Calu3 (cell line): ENCODE data around the gene MDH1B. TPM values are rescaled to one million over a fixed set of nuclear protein-coding genes. Genes with fewer than 3 reads are reported as not detected.

ENCODE experiments used
- BruUV-seq: library from RNA; stranded (reverse); fragments of 400-500 nt; replicated peaks from 2 replicates; lab custom pipeline; 2021; lab: Mats Ljungman, UMichigan
- CTCF ChIA-PET: fragments of 300-600 bp; sonication (Branson Sonifier 250); formaldehyde crosslinking; loops from one replicate; lab custom pipeline; 2022; ENCODE audit warnings: antibody characterized with exemption; lab: Charles Lee
- DNase-seq: peaks from one replicate; pipeline ENCODE4 v3.0.0; 2022
- H3K27ac Mint-ChIP-seq: one replicate; pipeline ENCODE4 v1.8.0; 2022; ENCODE audit warnings: mixed read lengths; ENCODE audit not compliant: unreplicated experiment
- H3K27me3 Mint-ChIP-seq: one replicate; pipeline ENCODE4 v1.8.0; 2022; ENCODE audit warnings: mixed read lengths; ENCODE audit not compliant: unreplicated experiment
- H3K36me3 Mint-ChIP-seq: one replicate; pipeline ENCODE4 v1.8.0; 2022; ENCODE audit warnings: mild to moderate bottlenecking, moderate library complexity, mixed read lengths; ENCODE audit not compliant: insufficient read depth, unreplicated experiment
- H3K4me1 Mint-ChIP-seq: one replicate; pipeline ENCODE4 v1.8.0; 2022; ENCODE audit warnings: mild to moderate bottlenecking, low read depth, mixed read lengths; ENCODE audit not compliant: unreplicated experiment
- H3K4me3 Mint-ChIP-seq: one replicate; pipeline ENCODE4 v1.8.0; 2022; ENCODE audit warnings: mild to moderate bottlenecking, low read depth, moderate library complexity, mixed read lengths; ENCODE audit not compliant: unreplicated experiment
- H3K9me3 Mint-ChIP-seq: one replicate; pipeline ENCODE4 v1.8.0; 2022; ENCODE audit warnings: low read depth, mixed read lengths; ENCODE audit not compliant: unreplicated experiment
- CTCF ChIP-seq: fragments of 200-600 bp; IDR thresholded peaks from one replicate; pipeline ENCODE4 v1.8.0; 2022; ENCODE audit warnings: antibody characterized with exemption; ENCODE audit not compliant: unreplicated experiment
- intact Hi-C: fragments of 100-400 bp; cut with micrococcal nuclease; formaldehyde crosslinking; loops from one replicate; pipeline ENCODE4 v1.10.0; 2022; ENCODE audit not compliant: unreplicated experiment
- total RNA-seq: library from RNA; stranded (reverse); gene quantifications from 2 replicates; pipeline ENCODE4 v1.2.3, GENCODE V29; 2022

MDH1B gene
- total RNA-seq, 1 experiment from 2014 or later = 0.94 TPM

DNA sequence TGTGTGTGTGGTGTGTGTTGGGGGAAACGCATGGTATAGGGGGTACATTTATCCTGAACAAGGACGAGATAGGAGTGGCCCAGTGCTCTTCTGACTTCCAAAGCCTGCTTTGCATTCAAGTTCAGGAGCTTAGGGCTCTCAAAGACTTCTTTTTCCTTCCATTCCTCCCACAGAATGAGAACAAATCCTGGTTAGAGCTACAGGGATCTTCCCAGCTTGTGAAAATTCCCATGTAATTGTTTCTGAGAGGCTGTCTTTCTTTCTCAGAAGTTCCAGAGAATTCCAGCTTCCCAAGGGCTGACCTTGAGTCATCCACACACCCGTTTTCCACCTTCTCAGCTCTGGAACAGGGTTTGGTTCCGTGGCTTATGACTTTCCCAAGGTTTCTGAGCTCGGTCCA is 39.2 kb upstream of the MDH1B start:
- Mint-ChIP-seq H3K27me3 (no peaks in the 10 kb centered on the region), H3K9me3 (no peaks in the 10 kb centered on the region), H3K36me3 (peaks cover 3% of the 10 kb centered on the region), H3K4me1 (no peaks in the 10 kb centered on the region), H3K4me3 (no peak overlapping the region), H3K27ac (no peak overlapping the region)
- DNase-seq = no peak
- intact Hi-C loops = loop anchor here (5.0 to 10.0 kb wide), 3 partner anchors 178 to 930 kb away; partner anchors contain the start of gene KLF7
- no TSS peak for BruUV-seq
- CTCF ChIA-PET = interaction anchor here (0.5 kb wide), 1 partner anchor 266 kb away, joined by 3 read pairs; no protein-coding TSS in a partner anchor
- no peak for TF ChIP-seq CTCF

DNA sequence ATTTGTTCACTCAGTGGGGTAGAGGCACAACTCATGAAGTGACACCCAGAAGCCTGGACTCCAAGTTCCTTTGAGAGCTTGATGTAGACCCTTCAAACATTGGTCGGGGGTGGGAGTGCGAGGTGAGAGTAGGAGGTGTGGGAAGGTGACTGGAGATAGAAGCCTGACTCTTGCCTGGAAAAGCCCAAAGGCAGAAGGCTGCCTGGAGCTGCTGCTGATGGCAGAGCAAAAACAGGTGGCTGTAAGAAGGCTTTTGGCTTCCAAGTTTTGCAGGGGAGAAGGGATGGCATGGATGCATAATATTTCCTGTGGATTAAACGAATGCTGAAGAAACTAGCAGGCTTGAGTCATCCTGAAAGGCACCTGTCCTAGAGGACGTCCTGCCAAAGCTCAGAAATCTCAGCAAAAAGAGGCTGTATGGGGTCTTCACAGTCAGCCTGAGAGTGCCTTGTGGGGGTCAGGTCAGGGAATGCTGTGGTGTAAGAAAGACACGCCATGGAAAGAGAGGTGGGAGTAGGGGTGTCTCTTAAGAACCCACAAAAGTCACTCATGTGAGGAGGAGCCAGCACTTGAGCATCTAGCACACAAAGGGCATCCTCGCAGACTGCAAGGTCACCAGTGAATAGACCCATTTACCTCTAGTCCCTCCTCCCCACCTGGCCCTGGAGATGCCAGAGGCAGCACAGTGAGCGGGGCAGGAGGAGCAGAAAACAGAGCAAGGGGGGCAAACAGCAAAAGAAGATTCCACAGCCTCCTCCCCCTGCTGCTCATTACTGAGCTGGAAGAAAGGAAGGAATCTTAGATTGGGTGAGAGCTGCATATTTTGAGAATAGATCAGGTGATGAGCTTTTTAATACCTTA is 37.8 kb upstream of the MDH1B start:
- no peak for TF ChIP-seq CTCF
- Mint-ChIP-seq H3K36me3 (peaks cover 3% of the 10 kb centered on the region), H3K27ac (no peak overlapping the region), H3K27me3 (no peaks in the 10 kb centered on the region), H3K4me3 (no peak overlapping the region), H3K4me1 (no peaks in the 10 kb centered on the region), H3K9me3 (no peaks in the 10 kb centered on the region)
- no TSS peak for BruUV-seq
- intact Hi-C loops = loop anchor here (5.0 to 10.0 kb wide), 3 partner anchors 179 to 932 kb away; partner anchors contain the start of gene KLF7
- CTCF ChIA-PET = interaction anchor here (0.6 kb wide), 1 partner anchor 669 kb away, joined by 3 read pairs; no protein-coding TSS in a partner anchor
- no peak for DNase-seq

- intact Hi-C loops = loop anchor here (5.0 to 10.0 kb wide), 3 partner anchors 181 to 933 kb away; partner anchors contain the start of gene KLF7
- CTCF ChIA-PET = interaction anchor here (0.9 to 1.2 kb wide), 2 partner anchors 671 to 728 kb away, joined by 3 to 4 read pairs; partner anchors contain the start of gene CREB1
Measured at GRCh38 chr2:206801418-206802189, 36.5 kb upstream of the MDH1B start.

More at GRCh38 chr2:206801418-206802189, 36.5 kb upstream of the MDH1B start:
- H3K27me3 Mint-ChIP-seq = no peaks in the 10 kb centered on the region
- no peaks in the 10 kb centered on the region for H3K4me1 Mint-ChIP-seq
- H3K27ac Mint-ChIP-seq = no peak overlapping the region
- H3K9me3 Mint-ChIP-seq = no peaks in the 10 kb centered on the region
- no TSS peak for BruUV-seq
- TF ChIP-seq CTCF = no peak
- H3K4me3 Mint-ChIP-seq = no peak overlapping the region
- DNase-seq = no peak
- peaks cover 3% of the 10 kb centered on the region for H3K36me3 Mint-ChIP-seq
